H1 (cell line): ENCODE results near the gene PDXP. TPM values are rescaled to one million over a fixed set of nuclear protein-coding genes. Genes with fewer than 3 reads are reported as not detected.

Experiments
- CTCF ChIA-PET: fragments of 300-600 bp; sonication (Branson Sonifier 250); formaldehyde crosslinking; loops from one replicate; lab custom pipeline; 2021; ENCODE audit not compliant: partially characterized antibody; lab: Charles Lee
- POLR2A ChIA-PET: fragments of 300-600 bp; sonication (Branson Sonifier 250); formaldehyde crosslinking; loops from one replicate; lab custom pipeline; 2021; ENCODE audit warnings: inconsistent platforms; ENCODE audit not compliant: partially characterized antibody; lab: Charles Lee
- DNase-seq, 2 experiments: peaks; one replicate each; pipeline versions ENCODE4 v3.0.0 to v3.0.0-alpha.2; 2010 to 2022; ENCODE audit warnings: low spot score in 2 of 2, low read depth in 1 of 2, mixed read lengths in 1 of 2
- FAIRE-seq: peaks from 2 replicates; lab custom pipeline; 2011; peaks lifted over from hg19 to GRCh38; lab: Jason Lieb, UNC
- H2AFZ ChIP-seq: 2 replicates; pipeline ENCODE4 v1.8.1; 2012; ENCODE audit warnings: low read length, inconsistent platforms
- H2AK5ac ChIP-seq: 2 replicates; pipeline ENCODE4 v1.6.1; 2013; ENCODE audit warnings: low read depth, low read length
- H2BK120ac ChIP-seq: replicated peaks from 2 replicates; pipeline ENCODE3; 2013; ENCODE audit warnings: low read depth, low read length, inconsistent platforms
- H2BK12ac ChIP-seq: 2 replicates; pipeline ENCODE4 v1.6.1; 2013; ENCODE audit warnings: low read depth, low read length
- H2BK15ac ChIP-seq: 2 replicates; pipeline ENCODE4 v1.6.1; 2013; ENCODE audit warnings: low read length
- H2BK20ac ChIP-seq: 2 replicates; pipeline ENCODE4 v1.6.1; 2013; ENCODE audit warnings: low read length
- H2BK5ac ChIP-seq: 2 replicates; pipeline ENCODE4 v1.6.1; 2013; ENCODE audit warnings: low read depth, low read length
- H3K14ac ChIP-seq: 2 replicates; pipeline ENCODE4 v1.6.1; 2013; ENCODE audit warnings: inconsistent platforms; ENCODE audit not compliant: insufficient read length
- H3K18ac ChIP-seq: 2 replicates; pipeline ENCODE4 v1.6.1; 2013; ENCODE audit warnings: low read length; ENCODE audit errors: extremely low read depth
- H3K23ac ChIP-seq: 2 replicates; pipeline ENCODE4 v1.6.1; 2013; ENCODE audit warnings: inconsistent platforms; ENCODE audit not compliant: insufficient read length
- H3K23me2 ChIP-seq: 2 replicates; pipeline ENCODE4 v1.6.1; 2013; ENCODE audit warnings: low read depth, low read length
- H3K27ac ChIP-seq: 2 replicates; pipeline ENCODE4 v1.6.1; 2011; ENCODE audit warnings: low read depth, low read length, inconsistent platforms
- H3K27me3 ChIP-seq, 4 experiments: replicated peaks in 1 of 4; 1 replicate in 1 of 4; 2 replicates in 3 of 4; pipeline versions ENCODE4 v1.6.1 to v1.8.1; 2011 to 2013; ENCODE audit warnings: low read length in 3 of 4, mild to moderate bottlenecking in 3 of 4, inconsistent platforms in 2 of 4, mixed read lengths in 2 of 4, moderate library complexity in 1 of 4; ENCODE audit not compliant: control insufficient read depth in 3 of 4, insufficient read depth in 3 of 4; ENCODE audit errors: extremely low read depth in 1 of 4
- H3K36me3 ChIP-seq, 4 experiments: 2 replicates each; pipeline versions ENCODE4 v1.6.1 to v1.8.1; 2011 to 2013; ENCODE audit warnings: mild to moderate bottlenecking in 4 of 4, low read length in 3 of 4, moderate library complexity in 2 of 4, control low read depth in 1 of 4, inconsistent platforms in 1 of 4; ENCODE audit not compliant: insufficient read depth in 4 of 4, control insufficient read depth in 2 of 4
- H3K4ac ChIP-seq: replicated peaks from 2 replicates; pipeline ENCODE3; 2013; ENCODE audit warnings: low read length, low read depth, mixed read lengths, inconsistent platforms; ENCODE audit not compliant: insufficient read length
- H3K4me1 ChIP-seq, 4 experiments: replicated peaks in 1 of 4; 1 replicate in 1 of 4; 2 replicates in 3 of 4; pipeline versions ENCODE4 v1.6.1 to v1.8.1; 2011 to 2013; ENCODE audit warnings: low read length in 3 of 4, inconsistent platforms in 2 of 4, mixed read lengths in 1 of 4; ENCODE audit not compliant: insufficient read depth in 4 of 4, control insufficient read depth in 3 of 4
- H3K4me2 ChIP-seq, 2 experiments: 2 replicates each; pipeline versions ENCODE4 v1.6.1 to v1.8.1; 2011 to 2013; ENCODE audit warnings: low read depth in 2 of 2, low read length in 2 of 2, control low read depth in 1 of 2, inconsistent platforms in 1 of 2, mild to moderate bottlenecking in 1 of 2; ENCODE audit not compliant: insufficient read depth in 1 of 2
- H3K4me3 ChIP-seq, 4 experiments: fragments of 200-600, 300-600 bp in 1 of 4; sonication (generic), shearing (Covaris generic), sonication (Bioruptor Twin) in 1 of 4; 2 replicates each; pipeline versions ENCODE4 v1.5.1 to v1.8.1; 2011 to 2016; ENCODE audit warnings: low read length in 4 of 4, low read depth in 3 of 4, control low read depth in 2 of 4, inconsistent platforms in 2 of 4, mild to moderate bottlenecking in 2 of 4, mixed read lengths in 1 of 4, moderate library complexity in 1 of 4; ENCODE audit not compliant: insufficient read depth in 2 of 4; ENCODE audit errors: extremely low read depth in 1 of 4
- H3K56ac ChIP-seq: replicated peaks from 2 replicates; pipeline ENCODE3; 2013; ENCODE audit warnings: low read depth, mild to moderate bottlenecking, mixed read lengths, low read length, inconsistent platforms; ENCODE audit not compliant: insufficient read length
- H3K79me1 ChIP-seq: 2 replicates; pipeline ENCODE4 v1.6.1; 2013; ENCODE audit warnings: low read depth, low read length, control low read depth
- H3K79me2 ChIP-seq, 2 experiments: 2 replicates each; pipeline versions ENCODE4 v1.6.1 to v1.8.1; 2012 to 2013; ENCODE audit warnings: low read length in 2 of 2, mild to moderate bottlenecking in 2 of 2, inconsistent platforms in 1 of 2; ENCODE audit not compliant: insufficient read depth in 2 of 2, control insufficient read depth in 1 of 2
- H3K9ac ChIP-seq, 4 experiments: replicated peaks in 1 of 4; 1 replicate in 1 of 4; 2 replicates in 3 of 4; pipeline versions ENCODE4 v1.6.1 to v1.8.1; 2011 to 2013; ENCODE audit warnings: low read depth in 3 of 4, low read length in 3 of 4, control low read depth in 2 of 4, mild to moderate bottlenecking in 2 of 4, moderate library complexity in 2 of 4, inconsistent platforms in 1 of 4; ENCODE audit errors: extremely low read depth in 1 of 4
- H3K9me3 ChIP-seq, 2 experiments: 2 replicates each; pipeline versions ENCODE4 v1.6.1 to v1.8.1; 2012 to 2013; ENCODE audit warnings: mild to moderate bottlenecking in 2 of 2, moderate library complexity in 2 of 2, control low read depth in 1 of 2, inconsistent platforms in 1 of 2, low read depth in 1 of 2, low read length in 1 of 2, mixed read lengths in 1 of 2; ENCODE audit not compliant: insufficient read depth in 2 of 2
- H4K20me1 ChIP-seq, 2 experiments: replicated peaks in 1 of 2; 2 replicates each; pipeline versions ENCODE3 to v1.8.1; 2011 to 2013; ENCODE audit warnings: inconsistent platforms in 2 of 2, low read length in 2 of 2, mild to moderate bottlenecking in 1 of 2; ENCODE audit not compliant: insufficient read depth in 2 of 2, control insufficient read depth in 1 of 2
- H4K5ac ChIP-seq: 2 replicates; pipeline ENCODE4 v1.6.1; 2013; ENCODE audit warnings: low read length, low read depth, mixed read lengths, inconsistent platforms; ENCODE audit not compliant: insufficient read length
- H4K8ac ChIP-seq: 2 replicates; pipeline ENCODE4 v1.8.0; 2013; ENCODE audit warnings: mild to moderate bottlenecking, moderate library complexity, low read length, inconsistent platforms; ENCODE audit not compliant: insufficient read depth; ENCODE audit errors: extremely low read depth
- H4K91ac ChIP-seq: replicated peaks from 2 replicates; pipeline ENCODE3; 2013; ENCODE audit warnings: low read length, mixed read lengths, inconsistent platforms; ENCODE audit not compliant: insufficient read length
- EGR1 ChIP-seq: IDR thresholded peaks from 2 replicates; pipeline ENCODE4 v1.6.1; 2011; ENCODE audit warnings: low read depth, low read length, borderline replicate concordance
- NANOG ChIP-seq: IDR thresholded peaks from 2 replicates; pipeline ENCODE4 v1.6.1; 2011; ENCODE audit warnings: low read length, low read depth, mild to moderate bottlenecking, inconsistent platforms; ENCODE audit not compliant: insufficient read depth, poor library complexity, severe bottlenecking
- SRF ChIP-seq: IDR thresholded peaks from 2 replicates; pipeline ENCODE4 v1.6.1; 2011; ENCODE audit warnings: mild to moderate bottlenecking, low read depth, low read length, moderate library complexity
- TBP ChIP-seq: IDR thresholded peaks from 2 replicates; pipeline ENCODE4 v1.6.1; 2011; ENCODE audit warnings: low read depth, low read length, improper control_type of control experiment
- WGBS, 2 experiments: shearing (Covaris generic) in 1 of 2; methylation state at CpG; one replicate each; pipeline versions ENCODE4 v1.1.6 to v1.1.7; 2013 to 2015; ENCODE audit warnings: low lambda C conversion rate in 2 of 2, mixed read lengths in 2 of 2, inconsistent platforms in 1 of 2, low coverage in 1 of 2, missing lambda C conversion rate in 1 of 2; ENCODE audit not compliant: insufficient replicate concordance in 2 of 2, insufficient coverage in 1 of 2, insufficient read length in 1 of 2; ENCODE audit errors: extremely low coverage in 1 of 2, missing lambda C conversion rate in 1 of 2; 5-methylcytosine and 5-hydroxymethylcytosine counted together
- polyA plus RNA-seq, 7 experiments: library from polyadenylated mRNA; depleted of rRNA in 3 of 7; stranded (reverse) in 5 of 7; unstranded in 2 of 7; fragments of >200 nt in 5 of 7; fragments of 200-250 nt in 2 of 7; gene quantifications; 1 replicate in 5 of 7; 2 replicates in 1 of 7; 4 replicates in 1 of 7; pipeline versions ENCODE4 v1.2.1 to v1.2.3, GENCODE V29; 2011 to 2013; ENCODE audit warnings: missing spikeins in 2 of 7, mixed read lengths in 2 of 7
- total RNA-seq: library from RNA; stranded (reverse); fragmentation: NEBNext Ultra II Directional; extraction: Animal tissue kit (Norgen Biotek cat#: 25700); gene quantifications from 2 replicates; pipeline ENCODE4 v1.2.1, GENCODE V29; 2021

PDXP gene
- total and polyA plus RNA-seq, 2 of the 8 experiments (the other 6 are each of a cell fraction or from before 2014, with no cell fraction given): 36.6 to 67.7 TPM

GRCh38 chr22:37639070-37639760 lies 19.3 kb upstream of the PDXP start, which contains the start of gene SH3BP1:
Gene SH3BP1 (plus strand): TSS chr22:37639669. CDS start chr22:37639788, 119 bp downstream.
- H3K27me3 ChIP-seq: no peaks in the 10 kb centered on the region
- H3K27ac ChIP-seq: no peak within 1 kb of the TSS
- TF ChIP-seq EGR1 (peak; percentile 81), SRF (no peak), TBP (0 out of 2 replicates have a peak, but pooled peaks have one; percentile 13), NANOG (peak; percentile 7)
- peaks cover 0 to 5% (median 1%) of the 10 kb centered on the region in 4 experiments; a peak in 3 of 8 replicates for H3K36me3 ChIP-seq
- peaks cover 3 to 27% (median 19%) of the 10 kb centered on the region in 4 experiments for H3K4me1 ChIP-seq
- H3K23ac ChIP-seq: no peak within 1 kb of the TSS
- peak within 1 kb of the TSS; percentile 7 for H4K8ac ChIP-seq
- no peak within 1 kb of the TSS for H3K14ac ChIP-seq
- peak within 1 kb of the TSS; percentile 77 to 91 (median 84) for H3K4me3 ChIP-seq
- FAIRE-seq (no peak), DNase-seq (peak in 1 of 2 experiments; percentile 86)
- H3K4ac ChIP-seq: peak within 1 kb of the TSS; percentile 82
- peak within 1 kb of the TSS; percentile 60 for H3K56ac ChIP-seq
- H2BK20ac ChIP-seq: no peak within 1 kb of the TSS
- 0 out of 2 replicates have a peak within 1 kb of the TSS, but pooled peaks have one; percentile 24 for H2AK5ac ChIP-seq
- H3K9ac ChIP-seq: peak within 1 kb of the TSS; percentile 1 to 72 (median 60); a peak in 6 of 7 replicates
- H2BK120ac ChIP-seq: peak within 1 kb of the TSS; percentile 55
- no peaks in the 10 kb centered on the region; a peak in 1 of 4 replicates for H3K79me2 ChIP-seq
- no peak within 1 kb of the TSS; the same call in 1 of the 2 replicates for H2AFZ ChIP-seq
- WGBS, 2 experiments: 20% methylated on average over 15 of the region's 57 CpGs; no CpG with 5 or more reads in 1 of the 2 experiments
- peak within 1 kb of the TSS; percentile 44 for H4K91ac ChIP-seq
- 0 out of 2 replicates have a peak, but pooled peaks cover 2% of the 10 kb centered on the region for H3K79me1 ChIP-seq
- peak within 1 kb of the TSS; percentile 86 to 99 for H3K4me2 ChIP-seq
- H3K18ac ChIP-seq: peak within 1 kb of the TSS; percentile 97
- peak within 1 kb of the TSS; percentile 49 for H4K5ac ChIP-seq
- no peaks in the 10 kb centered on the region for H3K9me3 ChIP-seq
- peak within 1 kb of the TSS; percentile 83; the same call in 1 of the 2 replicates for H2BK5ac ChIP-seq
- peak within 1 kb of the TSS; percentile 81; the same call in 1 of the 2 replicates for H2BK15ac ChIP-seq
- peaks cover 8% of the 10 kb centered on the region for H3K23me2 ChIP-seq
- H4K20me1 ChIP-seq: peaks cover 0 to 10% of the 10 kb centered on the region in 2 experiments
- peak within 1 kb of the TSS; percentile 87; the same call in 1 of the 2 replicates for H2BK12ac ChIP-seq
- CTCF ChIA-PET: interaction anchor here (0.9 to 11.4 kb wide), 6 partner anchors 8 to 130 kb away, joined by 3 to 261 read pairs (median 38); partner anchors contain the start of genes GGA1, LGALS1, NOL12 and PDXP
- POLR2A ChIA-PET: interaction anchor here (1.0 to 2.2 kb wide), 11 partner anchors 9 to 83 kb away, joined by 3 to 8 read pairs (median 4); partner anchors contain the start of gene TRIOBP
